Measurements from ENCODE around the gene C19orf44.

The C19orf44 gene

GRCh38 chr19:16564842-16565241, 68.6 kb downstream of the C19orf44 start:
- DNase-seq (ENCODE audit: extremely low read depth, low read depth): no peak
- H3K4me3 ChIP-seq (replicated peaks; ENCODE audit: low read depth, low read length): no peak overlapping the region
- TF ChIP-seq CTCF (IDR thresholded peaks at IDR 0.05; ENCODE audit: low read depth, low read length, missing control alignments): no peak

DNA sequence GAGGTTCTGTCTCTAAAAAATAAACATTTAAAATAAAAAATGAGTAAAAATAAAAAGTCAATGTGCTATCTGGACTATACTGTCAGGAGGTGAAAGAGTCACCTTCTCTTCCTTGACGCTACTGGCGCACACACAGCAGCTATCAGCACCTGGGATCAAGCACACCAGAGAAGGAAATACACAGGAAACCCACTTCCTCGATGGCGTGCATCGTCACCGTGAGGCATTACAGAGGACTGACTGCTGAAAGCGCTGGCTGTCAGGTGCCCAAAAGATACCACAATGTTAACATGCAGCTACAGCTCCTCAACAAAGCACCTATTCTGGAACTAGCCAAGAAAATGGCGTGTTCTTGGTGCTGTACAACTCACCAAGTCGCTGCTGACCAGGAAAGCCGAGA, 70.0 kb downstream of the C19orf44 start:
- DNase-seq (ENCODE audit: extremely low read depth, low read depth): no peak
- H3K4me3 ChIP-seq (replicated peaks; ENCODE audit: low read depth, low read length): no peak overlapping the region
- TF ChIP-seq CTCF (IDR thresholded peaks at IDR 0.05; ENCODE audit: low read depth, low read length, missing control alignments): no peak

DNA sequence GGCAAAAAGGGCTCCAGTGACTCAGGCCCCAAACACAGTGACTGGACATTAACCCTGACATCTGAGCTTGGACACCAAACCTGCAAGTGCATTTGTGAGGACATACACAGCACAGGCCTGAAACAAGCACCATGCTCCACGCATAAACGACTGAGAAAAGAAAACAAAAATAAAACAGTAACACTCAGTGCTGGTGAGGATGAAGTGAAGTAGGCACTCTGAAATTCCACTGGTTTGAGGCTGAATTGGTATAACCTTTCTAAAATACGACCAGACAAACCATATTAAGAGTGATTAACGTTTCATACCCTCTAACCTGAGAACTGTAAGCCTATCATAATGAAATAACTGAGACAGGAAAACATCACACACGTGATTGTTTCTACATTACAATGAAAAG, 70.5 kb downstream of the C19orf44 start:
- no peak for DNase-seq (ENCODE audit: extremely low read depth, low read depth)
- no peak overlapping the region for H3K4me3 ChIP-seq (replicated peaks; ENCODE audit: low read depth, low read length)
- no peak for TF ChIP-seq CTCF (IDR thresholded peaks at IDR 0.05; ENCODE audit: low read depth, low read length, missing control alignments)

- no peak for DNase-seq (ENCODE audit: extremely low read depth, low read depth)
- no peak for TF ChIP-seq CTCF (IDR thresholded peaks at IDR 0.05; ENCODE audit: low read depth, low read length, missing control alignments)
- H3K4me3 ChIP-seq (replicated peaks; ENCODE audit: low read depth, low read length): no peak overlapping the region
Measured at GRCh38 chr19:16569609-16570320, 73.6 kb downstream of the C19orf44 start.
